Measurements from ENCODE around the gene KLHDC10. TPM values are rescaled to one million over a fixed set of nuclear protein-coding genes. Genes with fewer than 3 reads are reported as not detected.

Gene KLHDC10
- total RNA-seq, 2 donors from 2014 or later: 16.7 to 19.1 TPM

DNA sequence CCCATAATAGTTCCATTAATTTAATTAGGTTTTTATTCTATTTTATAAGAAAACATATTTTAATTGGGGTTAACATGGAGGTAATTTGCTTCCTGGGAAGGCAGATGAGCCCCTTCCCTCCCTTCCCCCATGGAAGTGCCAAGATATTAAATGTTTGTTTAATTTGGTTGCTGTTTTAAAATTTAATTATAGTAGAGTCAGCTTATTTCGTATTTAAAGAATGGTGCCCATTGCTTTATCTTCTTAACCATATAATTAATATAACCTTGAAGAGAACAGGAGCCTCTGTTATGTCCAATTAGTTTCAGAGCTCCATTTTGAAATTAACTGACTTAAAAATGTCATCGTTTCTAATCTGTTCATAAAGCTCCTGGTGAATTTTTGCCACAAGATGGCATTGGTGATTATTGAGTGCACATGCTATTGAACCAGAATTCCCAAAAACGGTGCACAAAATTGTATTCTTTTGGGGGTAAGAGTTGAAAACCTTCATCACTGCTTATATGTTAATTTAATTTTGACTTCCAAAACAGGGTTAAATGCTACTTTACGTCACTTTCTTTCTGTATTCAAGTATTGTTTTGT is 26.0 kb downstream of the KLHDC10 start:
- H3K4me1 ChIP-seq: no peaks in the 10 kb centered on the region
- TF ChIP-seq CTCF (IDR thresholded peaks at IDR 0.05): peak in 1 of 2 donors; percentile 11

GRCh38 chr7:130099331-130099730 is 29.0 kb downstream of the KLHDC10 start:
- Histone ChIP-seq H3K4me3 (no peak overlapping the region), H3K27ac (no peak overlapping the region), H3K27me3 (no peaks in the 10 kb centered on the region), H3K36me3 (no peaks in the 10 kb centered on the region), H3K9me3 (no peaks in the 10 kb centered on the region), H3K4me1 (no peaks in the 10 kb centered on the region)
- DNase-seq (ENCODE audit: low spot score): no peak
- no peak for TF ChIP-seq CTCF (IDR thresholded peaks at IDR 0.05)

More for the DNA sequence above, 26.0 kb downstream of the KLHDC10 start:
- no peak for DNase-seq (ENCODE audit: low spot score)
- no peak overlapping the region for H3K27ac ChIP-seq
- H3K9me3 ChIP-seq: no peaks in the 10 kb centered on the region
- no peak overlapping the region for H3K4me3 ChIP-seq
- H3K36me3 ChIP-seq: no peaks in the 10 kb centered on the region
- H3K27me3 ChIP-seq: no peaks in the 10 kb centered on the region

- no peaks in the 10 kb centered on the region for H3K4me1 ChIP-seq
- H3K36me3 ChIP-seq: no peaks in the 10 kb centered on the region
- H3K9me3 ChIP-seq: no peaks in the 10 kb centered on the region
- no peak for TF ChIP-seq CTCF (IDR thresholded peaks at IDR 0.05)
- no peak for DNase-seq (ENCODE audit: low spot score)
- no peak overlapping the region for H3K27ac ChIP-seq
- no peak overlapping the region for H3K4me3 ChIP-seq
- no peaks in the 10 kb centered on the region for H3K27me3 ChIP-seq
These were observed 32.3 kb downstream of the KLHDC10 start for GRCh38 chr7:130102588-130102987.

DNA sequence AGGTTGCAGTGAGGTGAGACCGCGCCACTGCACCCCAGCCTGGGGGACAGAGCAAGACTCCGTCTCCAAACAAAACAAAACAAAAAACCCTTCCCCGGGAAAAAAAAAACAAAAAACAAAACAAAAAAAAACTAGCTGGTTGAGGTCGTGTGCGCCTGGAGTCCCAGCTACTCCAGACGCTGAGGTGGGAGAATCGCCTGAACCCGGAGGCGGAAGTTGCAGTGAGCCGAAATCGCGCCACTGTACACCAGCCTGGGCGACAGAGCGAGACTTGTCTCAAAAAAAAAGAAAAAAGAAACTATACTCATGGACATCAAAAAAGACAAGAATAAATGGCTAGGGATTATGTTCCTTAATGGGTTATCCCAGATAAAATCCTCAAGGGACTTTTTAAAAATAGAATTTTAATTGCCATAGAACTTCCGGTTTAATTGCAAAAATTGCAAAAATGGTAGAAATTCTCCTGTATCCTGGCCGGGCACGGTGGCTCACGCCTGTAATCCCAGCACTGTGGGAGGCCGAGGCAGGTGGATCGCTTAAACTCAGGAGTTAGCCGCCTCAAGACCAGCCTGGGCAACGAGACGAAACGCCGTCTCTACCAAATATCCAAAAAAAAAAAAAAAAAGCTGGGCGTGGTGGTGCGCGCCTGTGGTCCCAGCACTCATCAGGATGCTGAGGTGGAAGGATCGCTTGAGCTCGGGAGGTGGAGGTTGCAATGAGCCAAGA is 37.8 kb downstream of the KLHDC10 start:
- H3K27me3 ChIP-seq: no peaks in the 10 kb centered on the region
- no peak for DNase-seq (ENCODE audit: low spot score)
- TF ChIP-seq CTCF (IDR thresholded peaks at IDR 0.05): no peak
- no peak overlapping the region for H3K4me3 ChIP-seq
- peaks cover 0 to 7% of the 10 kb centered on the region in 2 donors for H3K9me3 ChIP-seq
- no peaks in the 10 kb centered on the region for H3K36me3 ChIP-seq
- H3K27ac ChIP-seq: no peak overlapping the region
- no peaks in the 10 kb centered on the region for H3K4me1 ChIP-seq

DNA sequence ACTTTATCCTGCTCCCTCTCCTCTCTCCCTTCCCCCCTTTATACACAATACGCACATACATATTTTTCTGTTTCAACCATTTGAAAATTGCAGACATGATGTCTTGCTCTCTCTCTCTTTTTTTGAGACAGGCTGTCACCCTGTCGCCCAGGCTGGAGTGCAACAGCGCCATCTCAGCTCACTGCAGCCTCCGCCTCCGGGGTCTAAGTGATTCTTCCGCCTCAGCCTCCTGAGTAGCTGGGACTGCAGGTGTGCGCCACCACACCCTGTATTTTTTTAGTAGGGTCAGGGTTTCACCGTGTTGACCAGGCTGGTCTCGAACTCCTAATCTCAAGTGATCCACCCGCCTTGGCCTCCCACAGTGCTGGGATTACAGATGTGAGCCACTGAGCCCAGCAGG is 38.5 kb downstream of the KLHDC10 start:
- H3K4me3 ChIP-seq: no peak overlapping the region
- H3K27me3 ChIP-seq: no peaks in the 10 kb centered on the region
- H3K27ac ChIP-seq: no peak overlapping the region
- DNase-seq (ENCODE audit: low spot score): no peak
- TF ChIP-seq CTCF (IDR thresholded peaks at IDR 0.05): no peak
- no peaks in the 10 kb centered on the region for H3K36me3 ChIP-seq
- H3K9me3 ChIP-seq: peaks cover 0 to 7% of the 10 kb centered on the region in 2 donors
- H3K4me1 ChIP-seq: no peaks in the 10 kb centered on the region

Measured in right atrium auricular region (tissue), 2 donors.